ENCODE measurements around the gene CBX8.

CBX8 gene

GRCh38 chr17:79792984-79793923 lies 3.6 kb downstream of the CBX8 start:
- no peak overlapping the region for H2AFZ ChIP-seq (ENCODE audit: low read depth, low read length)
- H3K9me3 ChIP-seq (ENCODE audit: insufficient read depth, low read length): no peaks in the 10 kb centered on the region
- H3K4me3 ChIP-seq (ENCODE audit: low read length): no peak overlapping the region
- no peak overlapping the region for H3K27ac ChIP-seq (ENCODE audit: low read length)
- peaks cover 11% of the 10 kb centered on the region; the same call in 1 of the 2 replicates for H3K4me1 ChIP-seq (ENCODE audit: low read length)
- H3K36me3 ChIP-seq (replicated peaks; ENCODE audit: low read depth, low read length): peaks cover 23% of the 10 kb centered on the region
- H4K20me1 ChIP-seq (ENCODE audit: insufficient read depth, low read length): peaks cover 6% of the 10 kb centered on the region; the same call in 1 of the 2 replicates
- no peaks in the 10 kb centered on the region for H3K27me3 ChIP-seq (ENCODE audit: low read depth, low read length)
- no peak for TF ChIP-seq EZH2phosphoT487 (IDR thresholded peaks at IDR 0.05; ENCODE audit: low read depth)
- TF ChIP-seq CTCF (IDR thresholded peaks at IDR 0.05; ENCODE audit: low read depth, low read length): no peak
- H3K4me2 ChIP-seq (ENCODE audit: low read length): no peak overlapping the region
- no peak overlapping the region for H3K9ac ChIP-seq (ENCODE audit: low read length)
- H3K79me2 ChIP-seq (ENCODE audit: low read length): peaks cover 21% of the 10 kb centered on the region

- H3K79me2 ChIP-seq (ENCODE audit: low read length): peaks cover 21% of the 10 kb centered on the region
- peaks cover 6% of the 10 kb centered on the region; the same call in 1 of the 2 replicates for H3K4me1 ChIP-seq (ENCODE audit: low read length)
- H3K4me3 ChIP-seq (ENCODE audit: low read length): no peak overlapping the region
- no peaks in the 10 kb centered on the region for H3K9me3 ChIP-seq (ENCODE audit: insufficient read depth, low read length)
- H3K36me3 ChIP-seq (replicated peaks; ENCODE audit: low read depth, low read length): peaks cover 23% of the 10 kb centered on the region
- H3K9ac ChIP-seq (ENCODE audit: low read length): no peak overlapping the region
- H3K4me2 ChIP-seq (ENCODE audit: low read length): no peak overlapping the region
- H4K20me1 ChIP-seq (ENCODE audit: insufficient read depth, low read length): peaks cover 6% of the 10 kb centered on the region; the same call in 1 of the 2 replicates
- no peak overlapping the region for H3K27ac ChIP-seq (ENCODE audit: low read length)
- H3K27me3 ChIP-seq (ENCODE audit: low read depth, low read length): no peaks in the 10 kb centered on the region
- no peak for TF ChIP-seq EZH2phosphoT487 (IDR thresholded peaks at IDR 0.05; ENCODE audit: low read depth)
- TF ChIP-seq CTCF (IDR thresholded peaks at IDR 0.05; ENCODE audit: low read depth, low read length): no peak
- H2AFZ ChIP-seq (ENCODE audit: low read depth, low read length): no peak overlapping the region
Measured at GRCh38 chr17:79792341-79792871, 4.5 kb downstream of the CBX8 start.

GRCh38 chr17:79791735-79792161 lies 5.1 kb downstream of the CBX8 start:
- peaks cover 6% of the 10 kb centered on the region; the same call in 1 of the 2 replicates for H4K20me1 ChIP-seq (ENCODE audit: insufficient read depth, low read length)
- peaks cover 6% of the 10 kb centered on the region; the same call in 1 of the 2 replicates for H3K4me1 ChIP-seq (ENCODE audit: low read length)
- no peak for TF ChIP-seq EZH2phosphoT487 (IDR thresholded peaks at IDR 0.05; ENCODE audit: low read depth)
- TF ChIP-seq CTCF (IDR thresholded peaks at IDR 0.05; ENCODE audit: low read depth, low read length): no peak
- no peaks in the 10 kb centered on the region for H3K27me3 ChIP-seq (ENCODE audit: low read depth, low read length)
- no peak overlapping the region for H3K9ac ChIP-seq (ENCODE audit: low read length)
- no peaks in the 10 kb centered on the region for H3K9me3 ChIP-seq (ENCODE audit: insufficient read depth, low read length)
- H3K79me2 ChIP-seq (ENCODE audit: low read length): peaks cover 21% of the 10 kb centered on the region
- H3K4me2 ChIP-seq (ENCODE audit: low read length): no peak overlapping the region
- H3K36me3 ChIP-seq (replicated peaks; ENCODE audit: low read depth, low read length): peaks cover 23% of the 10 kb centered on the region
- H3K4me3 ChIP-seq (ENCODE audit: low read length): no peak overlapping the region
- H2AFZ ChIP-seq (ENCODE audit: low read depth, low read length): no peak overlapping the region
- no peak overlapping the region for H3K27ac ChIP-seq (ENCODE audit: low read length)

Measured in OCI-LY3 (cell line).